PC-3 (cell line): ENCODE measurements around the gene ADAMTSL1.

Source experiments
- CTCF ChIP-seq: fragments of 300-600 bp; sonication (generic); conservative IDR thresholded peaks from 2 replicates; pipeline ENCODE4 v1.5.1; 2017; ENCODE audit warnings: antibody characterized with exemption, low read depth, mild to moderate bottlenecking, low read length
- EZH2 ChIP-seq: fragments of 300-600 bp; sonication (generic); IDR thresholded peaks from one replicate; pipeline ENCODE4 v1.6.1; 2017; ENCODE audit warnings: antibody characterized with exemption, mild to moderate bottlenecking, low read length; ENCODE audit not compliant: unreplicated experiment
- EZH2phosphoT487 ChIP-seq: fragments of 300-600 bp; sonication (generic); IDR thresholded peaks from 2 replicates; pipeline ENCODE4 v1.6.1; 2018; ENCODE audit warnings: mild to moderate bottlenecking, antibody characterized with exemption, low read length, borderline replicate concordance

GRCh38 chr9:18829066-18829465 lies 355.1 kb downstream of the ADAMTSL1 start:
- no peak for TF ChIP-seq CTCF
- TF ChIP-seq EZH2phosphoT487 = no peak
- TF ChIP-seq EZH2 = no peak
